HL-60 (cell line): Measurements from ENCODE around the gene DLD.
"Not testable (repeated sequence)": the region's sequence is repeated elsewhere in the genome, so short reads cannot be mapped to it uniquely, and the experiment has no call there.

Experiments used
- CTCF ChIP-seq: IDR thresholded peaks from one replicate; pipeline ENCODE4 v1.5.1; 2011; ENCODE audit warnings: low read length, control low read depth, inconsistent platforms; ENCODE audit not compliant: insufficient read depth
- GABPA ChIP-seq: IDR thresholded peaks from 2 replicates; pipeline ENCODE4 v1.6.1; 2012; ENCODE audit warnings: low read depth
- POLR2AphosphoS5 ChIP-seq: IDR thresholded peaks from 2 replicates; pipeline ENCODE4 v1.6.1; 2012; ENCODE audit warnings: low read depth
- REST ChIP-seq: IDR thresholded peaks from 2 replicates; pipeline ENCODE4 v1.6.1; 2012; ENCODE audit warnings: low read depth; ENCODE audit not compliant: insufficient replicate concordance
- SPI1 ChIP-seq: IDR thresholded peaks from 2 replicates; pipeline ENCODE4 v1.6.1; 2012; ENCODE audit warnings: low read depth, mild to moderate bottlenecking, borderline replicate concordance

DNA sequence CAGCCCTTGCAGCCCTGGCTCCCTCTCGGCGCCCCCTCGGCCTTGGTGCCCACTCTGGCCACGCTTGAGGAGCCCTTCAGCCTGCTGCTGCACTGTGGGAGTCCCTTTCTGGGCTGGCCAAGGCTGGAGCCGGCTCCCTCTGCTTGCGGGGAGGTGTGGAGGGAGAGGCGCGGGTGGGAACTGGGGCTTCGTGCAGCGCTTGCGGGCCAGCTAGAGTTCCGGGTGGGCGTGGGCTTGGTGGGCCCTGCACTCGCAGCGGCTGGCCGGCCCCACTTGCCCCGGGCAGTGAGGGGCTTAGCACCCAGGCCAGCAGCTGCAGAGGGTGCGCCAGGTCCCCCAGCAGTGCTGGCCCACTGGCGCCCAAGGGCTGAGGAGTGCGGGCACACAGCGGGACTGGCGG is 3.2 kb upstream of the DLD start:
- not testable (repeated sequence) for TF ChIP-seq CTCF, GABPA, POLR2AphosphoS5, REST, SPI1
